NB4 (cell line): ENCODE results near the gene DNMT3A.

ENCODE experiments used
- CTCF ChIP-seq: IDR thresholded peaks from one replicate; pipeline ENCODE4 v1.5.1; 2012; ENCODE audit warnings: low read depth, low read length
- MYC ChIP-seq: IDR thresholded peaks from 2 replicates; pipeline ENCODE4 v1.6.1; 2011; ENCODE audit warnings: low read depth, low read length
- POLR2A ChIP-seq: IDR thresholded peaks from 2 replicates; pipeline ENCODE4 v1.6.1; 2011; ENCODE audit warnings: mild to moderate bottlenecking; ENCODE audit not compliant: insufficient read length; ENCODE audit errors: extremely low read depth

- TF ChIP-seq POLR2A = no peak
- no peak for TF ChIP-seq CTCF
- TF ChIP-seq MYC = no peak
These were observed 33.1 kb downstream of the DNMT3A start for GRCh38 chr2:25308599-25308998.
